ENCODE data around the gene P2RY6.
"Not testable (repeated sequence)": the region's sequence is repeated elsewhere in the genome, so short reads cannot be mapped to it uniquely, and the experiment has no call there.

P2RY6 gene

DNA sequence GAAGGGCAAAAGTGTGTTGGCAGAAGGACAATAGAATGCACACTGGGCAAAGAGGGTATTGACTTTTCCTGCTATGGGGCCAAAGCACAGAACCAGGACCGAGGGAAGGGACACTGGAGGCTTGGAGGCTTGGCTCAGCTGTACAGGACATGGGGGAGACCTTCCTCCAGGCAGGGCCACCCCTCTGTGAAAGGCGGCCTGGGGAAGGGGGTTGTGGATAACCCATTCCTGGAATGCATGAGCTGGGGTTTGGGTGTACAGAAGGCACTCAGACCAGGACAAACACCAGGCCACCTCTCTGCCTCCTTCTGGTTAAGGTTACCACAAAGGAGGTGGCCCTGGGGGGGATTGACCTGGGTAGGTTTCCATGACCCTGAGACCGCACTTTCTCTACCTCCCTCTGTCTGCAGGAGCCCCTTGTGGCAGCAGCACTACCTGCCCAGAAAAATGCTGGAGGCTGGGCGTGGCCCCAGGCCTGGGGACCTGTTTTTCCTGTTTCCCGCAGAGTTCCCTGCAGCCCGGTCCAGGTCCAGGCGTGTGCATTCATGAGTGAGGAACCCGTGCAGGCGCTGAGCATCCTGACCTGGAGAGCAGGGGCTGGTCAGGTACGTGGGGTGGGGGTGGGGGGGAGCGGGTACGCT, 44.4 kb upstream of the P2RY6 start:
- TF ChIP-seq, protein P1, sequence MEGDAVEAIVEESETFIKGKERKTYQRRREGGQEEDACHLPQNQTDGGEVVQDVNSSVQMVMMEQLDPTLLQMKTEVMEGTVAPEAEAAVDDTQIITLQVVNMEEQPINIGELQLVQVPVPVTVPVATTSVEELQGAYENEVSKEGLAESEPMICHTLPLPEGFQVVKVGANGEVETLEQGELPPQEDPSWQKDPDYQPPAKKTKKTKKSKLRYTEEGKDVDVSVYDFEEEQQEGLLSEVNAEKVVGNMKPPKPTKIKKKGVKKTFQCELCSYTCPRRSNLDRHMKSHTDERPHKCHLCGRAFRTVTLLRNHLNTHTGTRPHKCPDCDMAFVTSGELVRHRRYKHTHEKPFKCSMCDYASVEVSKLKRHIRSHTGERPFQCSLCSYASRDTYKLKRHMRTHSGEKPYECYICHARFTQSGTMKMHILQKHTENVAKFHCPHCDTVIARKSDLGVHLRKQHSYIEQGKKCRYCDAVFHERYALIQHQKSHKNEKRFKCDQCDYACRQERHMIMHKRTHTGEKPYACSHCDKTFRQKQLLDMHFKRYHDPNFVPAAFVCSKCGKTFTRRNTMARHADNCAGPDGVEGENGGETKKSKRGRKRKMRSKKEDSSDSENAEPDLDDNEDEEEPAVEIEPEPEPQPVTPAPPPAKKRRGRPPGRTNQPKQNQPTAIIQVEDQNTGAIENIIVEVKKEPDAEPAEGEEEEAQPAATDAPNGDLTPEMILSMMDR (IDR thresholded peaks at IDR 0.05; ENCODE audit: control insufficient read depth, extremely low read depth, insufficient read depth) = peak; percentile 41
- peak overlapping the region; percentile 26; the same call in 1 of the 2 replicates for H3K4me3 ChIP-seq (ENCODE audit: low read depth, low read length)
- DNase-seq (ENCODE audit: low read depth) = peak; percentile 66

DNA sequence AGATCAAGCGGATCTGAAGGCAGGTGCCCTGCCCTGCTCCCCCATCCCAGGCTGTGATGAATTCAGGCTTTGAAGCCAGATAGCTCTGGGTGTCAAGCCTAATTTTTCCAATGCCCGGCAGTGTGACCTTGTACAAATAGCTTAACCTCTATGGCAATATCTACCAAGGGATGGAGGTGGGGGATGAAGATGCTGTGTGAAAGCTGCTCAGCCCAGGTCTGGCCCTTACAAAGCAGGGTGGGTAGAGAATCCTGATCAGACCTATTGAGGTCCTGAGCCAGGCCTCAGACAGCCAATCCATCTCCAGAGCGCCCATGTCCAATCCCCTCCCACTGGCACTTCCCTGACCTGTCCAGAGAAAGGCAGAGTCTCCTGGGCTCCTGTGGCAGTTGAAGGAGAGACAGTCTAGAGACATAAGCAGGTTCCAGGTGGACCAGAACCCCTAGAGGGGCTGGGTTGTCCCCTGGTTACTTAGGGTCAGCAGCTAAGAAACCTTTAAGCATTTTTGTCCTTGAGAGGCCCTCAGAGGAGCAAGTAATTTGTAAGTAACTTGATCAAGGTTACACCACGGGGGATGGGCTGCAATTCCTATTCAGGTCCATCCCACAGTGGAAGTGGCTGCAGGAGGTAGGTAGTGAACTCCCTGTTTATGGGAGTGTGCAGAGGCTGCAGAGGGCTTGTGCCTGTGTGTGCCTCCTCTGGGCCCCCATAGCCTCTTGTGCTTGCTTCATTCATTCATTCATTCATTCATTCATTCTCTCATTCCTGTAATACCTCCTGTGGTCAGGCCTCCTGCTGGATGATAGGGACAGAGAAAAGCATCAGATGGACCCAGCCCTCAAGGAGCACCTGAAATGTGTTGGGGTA, 43.6 kb upstream of the P2RY6 start:
- H3K4me3 ChIP-seq (ENCODE audit: low read depth, low read length) = no peak overlapping the region
- TF ChIP-seq, protein P1 (IDR thresholded peaks at IDR 0.05; ENCODE audit: control insufficient read depth, extremely low read depth, insufficient read depth) = no peak
- DNase-seq (ENCODE audit: low read depth) = no peak

DNA sequence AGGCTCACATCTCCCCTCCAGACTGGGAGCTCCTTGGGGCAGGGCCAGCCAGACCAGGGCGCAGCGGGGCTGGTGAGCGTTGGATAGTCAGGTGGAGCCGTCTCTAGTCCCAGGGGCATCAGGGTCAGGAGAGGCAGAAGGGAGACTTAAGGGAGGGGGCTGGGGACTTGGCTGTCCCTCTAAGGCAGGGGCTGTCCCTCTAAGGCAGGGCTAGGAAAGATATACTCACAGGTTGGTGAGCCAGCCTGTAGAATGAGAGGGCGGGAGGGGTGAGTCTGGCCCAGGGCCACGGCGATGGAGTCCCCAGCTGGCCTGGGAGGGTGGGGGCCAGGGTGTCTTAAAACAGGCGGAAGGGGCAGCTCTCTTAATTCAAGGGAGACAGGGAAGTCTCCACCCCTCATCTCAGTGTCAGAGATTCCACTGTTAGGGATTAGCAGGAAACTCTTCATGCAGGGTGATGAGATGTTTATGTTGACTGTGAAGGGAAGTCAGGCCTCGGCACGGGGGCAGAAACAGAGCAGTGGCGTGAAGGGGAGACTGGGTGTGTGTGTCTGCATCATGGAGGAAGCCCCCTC, 42.7 kb upstream of the P2RY6 start:
- H3K4me3 ChIP-seq (ENCODE audit: low read depth, low read length) = no peak overlapping the region
- TF ChIP-seq, protein P1 (IDR thresholded peaks at IDR 0.05; ENCODE audit: control insufficient read depth, extremely low read depth, insufficient read depth) = no peak
- no peak for DNase-seq (ENCODE audit: low read depth)

DNA sequence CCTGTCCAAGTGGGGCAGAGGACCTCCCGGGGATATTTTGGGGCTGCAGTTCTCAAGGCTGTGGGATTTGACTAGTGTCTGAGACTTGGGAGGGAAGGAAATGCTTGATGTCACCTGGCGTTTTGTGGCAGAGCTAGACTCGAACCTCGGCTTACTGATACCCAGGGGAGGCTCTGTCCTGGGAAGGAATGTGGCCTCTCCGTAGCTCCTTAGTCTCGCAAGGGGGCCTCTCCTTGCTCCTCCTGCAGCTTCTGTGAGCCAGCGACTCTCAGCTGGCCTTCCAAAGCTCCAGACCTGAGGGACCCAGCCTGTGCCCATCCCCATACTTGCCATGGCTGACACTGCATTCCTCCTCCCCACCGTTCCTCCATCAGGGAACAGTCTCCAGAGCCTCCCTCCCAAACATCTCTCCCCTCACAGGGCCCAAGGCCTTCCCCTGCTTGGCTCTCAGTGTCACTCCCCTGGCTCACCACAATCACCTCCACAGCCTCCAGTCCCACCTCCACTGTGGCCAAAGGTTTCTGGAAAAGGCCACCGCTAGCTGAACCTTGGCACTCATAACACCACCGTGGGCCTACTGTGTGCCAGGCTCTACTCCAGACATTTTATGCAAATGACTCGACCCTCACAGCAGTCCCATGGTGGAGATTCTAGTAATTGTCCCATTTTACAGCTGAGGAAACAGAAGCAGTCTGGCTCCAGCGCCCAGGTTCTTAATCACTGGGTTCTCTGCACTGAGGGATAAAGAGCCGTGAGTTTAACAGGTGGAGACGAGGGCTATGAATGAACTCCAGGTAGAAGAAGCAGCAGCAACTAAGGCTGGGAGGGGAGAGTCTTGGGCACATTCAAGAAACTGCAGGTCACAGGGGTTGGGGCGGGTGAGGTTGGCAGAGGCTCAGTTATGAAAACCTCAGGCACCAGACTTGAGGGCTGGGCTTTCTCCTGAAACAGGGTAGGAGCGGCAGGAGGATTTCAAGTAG, 42.0 kb upstream of the P2RY6 start:
- no peak for DNase-seq (ENCODE audit: low read depth)
- no peak overlapping the region for H3K4me3 ChIP-seq (ENCODE audit: low read depth, low read length)
- TF ChIP-seq, protein P1 (IDR thresholded peaks at IDR 0.05; ENCODE audit: control insufficient read depth, extremely low read depth, insufficient read depth) = no peak

DNA sequence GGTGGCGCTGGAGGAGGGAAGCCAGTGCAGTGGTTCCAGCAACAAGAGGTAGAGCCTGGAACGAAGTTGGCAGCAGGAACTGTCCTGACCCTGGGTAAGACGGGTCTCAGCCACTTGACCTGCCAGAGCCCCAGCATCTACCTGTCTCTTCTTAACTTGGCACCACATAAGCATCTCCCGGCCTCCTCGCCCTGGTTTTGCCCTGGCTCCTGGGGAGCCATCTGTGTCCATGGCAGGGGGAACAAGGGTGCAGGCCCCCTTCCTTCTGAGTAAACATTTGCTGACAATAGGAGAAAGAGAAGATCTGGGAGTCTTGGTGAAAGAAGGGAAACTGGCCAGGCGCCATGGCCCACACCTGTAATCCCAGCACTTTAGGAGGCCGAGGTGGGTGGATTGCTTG, 41.2 kb upstream of the P2RY6 start:
- H3K4me3 ChIP-seq (ENCODE audit: low read depth, low read length) = no peak overlapping the region
- DNase-seq (ENCODE audit: low read depth) = no peak
- TF ChIP-seq, protein P1 (IDR thresholded peaks at IDR 0.05; ENCODE audit: control insufficient read depth, extremely low read depth, insufficient read depth) = no peak

DNA sequence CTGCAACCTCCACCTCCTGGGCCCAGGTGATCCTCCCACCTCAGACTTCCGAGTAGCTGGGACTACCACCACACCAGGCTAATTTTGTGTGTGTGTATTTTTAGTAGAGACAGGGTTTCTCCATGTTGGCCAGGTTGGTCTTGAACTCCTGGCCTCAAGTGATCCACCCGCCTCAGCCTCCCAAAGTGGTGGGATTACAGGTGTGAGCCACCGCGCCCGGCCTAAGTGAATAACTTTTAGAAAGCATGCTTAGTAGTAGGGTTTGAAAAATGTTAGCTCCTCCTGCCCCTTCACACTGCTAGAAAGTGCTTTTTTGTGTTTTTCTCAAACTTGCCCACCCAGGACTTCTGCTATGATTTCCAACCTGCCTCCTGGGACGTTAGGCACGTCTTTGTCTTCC, 39.7 kb upstream of the P2RY6 start:
- not testable (repeated sequence) for H3K4me3 ChIP-seq (ENCODE audit: low read depth, low read length); DNase-seq (ENCODE audit: low read depth)
